Breast epithelium (tissue), 4 donors: ENCODE data around the gene FMN1. TPM values are rescaled to one million over a fixed set of nuclear protein-coding genes. Genes with fewer than 3 reads are reported as not detected.
A peak's percentile ranks its signal among the peaks of the same experiment; 100 is the strongest.
"Not testable (repeated sequence)": the region's sequence is repeated elsewhere in the genome, so short reads cannot be mapped to it uniquely, and the experiment has no call there.

Source experiments
- DNase-seq, 2 donors: peaks; one replicate each; pipeline ENCODE4 v3.0.0-alpha.2; 2019; ENCODE audit warnings: low spot score in 2 of 2
- H3K27ac ChIP-seq, 2 donors: fragments of 200-600 bp; sonication (generic) in 1 of 2; one replicate each; pipeline ENCODE4 v1.5.1; 2016 to 2019; ENCODE audit warnings: mild to moderate bottlenecking in 1 of 2
- H3K27me3 ChIP-seq, 2 donors: fragments of 200-600 bp; sonication (generic) in 1 of 2; one replicate each; pipeline versions ENCODE4 v1.5.1 to v1.6.0; 2017 to 2019; ENCODE audit warnings: control low read depth in 1 of 2, mild to moderate bottlenecking in 1 of 2
- H3K36me3 ChIP-seq: fragments of 200-600 bp; one replicate; pipeline ENCODE4 v1.5.1; 2019
- H3K4me1 ChIP-seq, 2 donors: fragments of 200-600 bp; sonication (generic); one replicate each; pipeline ENCODE4 v1.5.1; 2016 to 2019; ENCODE audit warnings: control low read depth in 1 of 2
- H3K4me3 ChIP-seq, 3 donors: fragments of 200-600 bp; sonication (generic); 1 replicate in 2 of 3; 2 replicates in 1 of 3; pipeline ENCODE4 v1.5.1; 2016 to 2019; ENCODE audit warnings: mild to moderate bottlenecking in 3 of 3, moderate library complexity in 2 of 3
- H3K9me3 ChIP-seq, 2 donors: fragments of 200-600 bp; sonication (generic) in 1 of 2; one replicate each; pipeline ENCODE4 v1.5.1; 2016 to 2019; ENCODE audit warnings: control low read depth in 1 of 2
- CTCF ChIP-seq, 3 donors: fragments of 450-650 bp; IDR thresholded peaks; one replicate each; pipeline ENCODE4 v1.5.1; 2016 to 2017; ENCODE audit warnings: antibody characterized with exemption in 3 of 3, mild to moderate bottlenecking in 3 of 3, moderate library complexity in 3 of 3
- POLR2A ChIP-seq: fragments of 450-650 bp; IDR thresholded peaks from one replicate; pipeline ENCODE4 v1.6.1; 2016; ENCODE audit warnings: antibody characterized with exemption, mild to moderate bottlenecking, moderate library complexity
- POLR2AphosphoS5 ChIP-seq, 3 donors: sonication (generic); formaldehyde crosslinking; IDR thresholded peaks; one replicate each; pipeline ENCODE4 v1.6.1; 2017; ENCODE audit warnings: antibody characterized with exemption in 3 of 3
- intact Hi-C: fragments of 100-400 bp; cut with DNase I; formaldehyde crosslinking; loops from one replicate; pipeline ENCODE4 v1.15.1; 2023; ENCODE audit warnings: low total_unique reads
- total RNA-seq, 3 donors: library from RNA; depleted of rRNA; stranded (reverse); fragments of >200 nt; gene quantifications; one replicate each; pipeline ENCODE4 v1.1.0, GENCODE V29; 2016

FMN1 gene
- total RNA-seq, 3 donors from 2014 or later = 33.1 to 56.8 (median 50.7) TPM

- Histone ChIP-seq H3K4me3 (no peak overlapping the region), H3K9me3 (no peaks in the 10 kb centered on the region), H3K27ac (no peak overlapping the region), H3K4me1 (no peaks in the 10 kb centered on the region), H3K36me3 (no peaks in the 10 kb centered on the region), H3K27me3 (no peaks in the 10 kb centered on the region)
- intact Hi-C loops = no loop called here
- TF ChIP-seq POLR2AphosphoS5 (IDR thresholded peaks at IDR 0.05) (no peak), CTCF (IDR thresholded peaks at IDR 0.05) (no peak), POLR2A (no peak)
- no peak for DNase-seq
Observed at GRCh38 chr15:32849769-32850668, 344.5 kb downstream of the FMN1 start.

GRCh38 chr15:32846671-32847070 is 347.8 kb downstream of the FMN1 start:
- H3K27me3 ChIP-seq, H3K27ac ChIP-seq, H3K9me3 ChIP-seq, H3K36me3 ChIP-seq, intact Hi-C loops, H3K4me3 ChIP-seq, H3K4me1 ChIP-seq, DNase-seq: not testable (repeated sequence)

GRCh38 chr15:32844118-32844711 is 350.3 kb downstream of the FMN1 start:
- Histone ChIP-seq H3K4me3 (no peak overlapping the region), H3K36me3 (no peaks in the 10 kb centered on the region), H3K27ac (no peak overlapping the region), H3K4me1 (no peaks in the 10 kb centered on the region), H3K9me3 (no peaks in the 10 kb centered on the region), H3K27me3 (no peaks in the 10 kb centered on the region)
- intact Hi-C loops = no loop called here
- TF ChIP-seq POLR2A (no peak), CTCF (IDR thresholded peaks at IDR 0.05) (peak in 2 of 3 donors; percentile 27 to 29), POLR2AphosphoS5 (IDR thresholded peaks at IDR 0.05) (no peak)
- DNase-seq = no peak

GRCh38 chr15:32843219-32843815 is 351.2 kb downstream of the FMN1 start:
- Histone ChIP-seq H3K36me3 (no peaks in the 10 kb centered on the region), H3K4me3 (no peak overlapping the region), H3K27me3 (no peaks in the 10 kb centered on the region), H3K4me1 (no peaks in the 10 kb centered on the region), H3K27ac (no peak overlapping the region), H3K9me3 (no peaks in the 10 kb centered on the region)
- no peak for TF ChIP-seq POLR2AphosphoS5 (IDR thresholded peaks at IDR 0.05)
- no peak for TF ChIP-seq POLR2A
- no peak for TF ChIP-seq CTCF (IDR thresholded peaks at IDR 0.05)
- intact Hi-C loops = no loop called here
- no peak for DNase-seq

GRCh38 chr15:32842081-32842480 is 352.4 kb downstream of the FMN1 start:
- no peaks in the 10 kb centered on the region for H3K4me1 ChIP-seq
- no peaks in the 10 kb centered on the region for H3K36me3 ChIP-seq
- H3K27ac ChIP-seq = no peak overlapping the region
- H3K9me3 ChIP-seq = no peaks in the 10 kb centered on the region
- no peak for DNase-seq
- intact Hi-C loops = no loop called here
- no peaks in the 10 kb centered on the region for H3K27me3 ChIP-seq
- H3K4me3 ChIP-seq = no peak overlapping the region
- TF ChIP-seq CTCF (IDR thresholded peaks at IDR 0.05) (no peak), POLR2A (no peak), POLR2AphosphoS5 (IDR thresholded peaks at IDR 0.05) (no peak)
